Neuronal stem cell (in vitro differentiated cells): Measurements from ENCODE around the gene GNPTAB.

Experiments used
- DNase-seq: peaks from one replicate; pipeline ENCODE4 v3.0.0-alpha.2; 2013; ENCODE audit warnings: low spot score
- H2AFZ ChIP-seq: one replicate; pipeline ENCODE4 v1.6.1; 2013; ENCODE audit warnings: mild to moderate bottlenecking, low read length, inconsistent platforms
- H2AK5ac ChIP-seq: 2 replicates; pipeline ENCODE4 v1.6.1; 2013; ENCODE audit warnings: low read depth, mild to moderate bottlenecking, inconsistent platforms, low read length, moderate library complexity, mixed read lengths
- H2BK120ac ChIP-seq: 2 replicates; pipeline ENCODE4 v1.6.1; 2013; ENCODE audit warnings: low read depth, mild to moderate bottlenecking, inconsistent platforms, low read length, moderate library complexity, mixed read lengths
- H2BK12ac ChIP-seq: one replicate; pipeline ENCODE4 v1.6.1; 2013; ENCODE audit warnings: low read length, inconsistent platforms
- H2BK15ac ChIP-seq: 2 replicates; pipeline ENCODE4 v1.6.1; 2013; ENCODE audit warnings: mild to moderate bottlenecking, low read length, inconsistent platforms, mixed read lengths
- H2BK5ac ChIP-seq: one replicate; pipeline ENCODE4 v1.6.1; 2013; ENCODE audit warnings: inconsistent platforms, mild to moderate bottlenecking, low read length, moderate library complexity
- H3K14ac ChIP-seq: one replicate; pipeline ENCODE4 v1.6.1; 2013; ENCODE audit warnings: low read length, inconsistent platforms
- H3K18ac ChIP-seq: 2 replicates; pipeline ENCODE4 v1.6.1; 2013; ENCODE audit warnings: low read length, inconsistent platforms
- H3K23ac ChIP-seq: 2 replicates; pipeline ENCODE4 v1.6.1; 2013; ENCODE audit warnings: low read depth, mild to moderate bottlenecking, mixed read lengths, low read length, inconsistent platforms; ENCODE audit not compliant: poor library complexity
- H3K27ac ChIP-seq: replicated peaks from 3 replicates; pipeline ENCODE4 v1.5.1; 2013; ENCODE audit warnings: low read length, inconsistent platforms
- H3K27me3 ChIP-seq, 3 experiments: 2 replicates each; pipeline ENCODE4 v1.6.1; 2013; ENCODE audit warnings: low read length in 3 of 3, mild to moderate bottlenecking in 2 of 3, inconsistent platforms in 1 of 3, low read depth in 1 of 3, mixed read lengths in 1 of 3, moderate library complexity in 1 of 3; ENCODE audit not compliant: control insufficient read depth in 3 of 3, insufficient read depth in 3 of 3
- H3K36me3 ChIP-seq, 2 donors: replicated peaks in 1 of 2; 2 replicates each; pipeline ENCODE4 v1.6.1; 2013; ENCODE audit warnings: low read length in 2 of 2; ENCODE audit not compliant: control insufficient read depth in 2 of 2, insufficient read depth in 2 of 2
- H3K4ac ChIP-seq: 2 replicates; pipeline ENCODE4 v1.6.1; 2013; ENCODE audit warnings: inconsistent platforms, mild to moderate bottlenecking, low read length, moderate library complexity
- H3K4me1 ChIP-seq, 2 donors: 1 replicate in 1 of 2; 2 replicates in 1 of 2; pipeline ENCODE4 v1.6.1; 2013; ENCODE audit warnings: low read length in 2 of 2, low read depth in 1 of 2; ENCODE audit not compliant: control insufficient read depth in 2 of 2, insufficient read depth in 1 of 2
- H3K4me2 ChIP-seq: one replicate; pipeline ENCODE4 v1.6.1; 2013; ENCODE audit warnings: mild to moderate bottlenecking, low read length, inconsistent platforms; ENCODE audit not compliant: insufficient read depth, poor library complexity, severe bottlenecking
- H3K4me3 ChIP-seq, 2 donors: 2 replicates each; pipeline ENCODE4 v1.5.1; 2013; ENCODE audit warnings: low read length in 2 of 2, mild to moderate bottlenecking in 2 of 2, inconsistent platforms in 1 of 2, moderate library complexity in 1 of 2
- H3K79me1 ChIP-seq: one replicate; pipeline ENCODE4 v1.6.1; 2013; ENCODE audit warnings: low read depth, mild to moderate bottlenecking, inconsistent platforms, low read length, moderate library complexity
- H3K9ac ChIP-seq: one replicate; pipeline ENCODE4 v1.6.1; 2013; ENCODE audit warnings: mild to moderate bottlenecking, low read depth, low read length, inconsistent platforms; ENCODE audit not compliant: poor library complexity
- H3K9me3 ChIP-seq, 2 donors: replicated peaks in 1 of 2; 2 replicates each; pipeline versions ENCODE3 to v1.6.1; 2013; ENCODE audit warnings: low read length in 2 of 2, mild to moderate bottlenecking in 2 of 2, inconsistent platforms in 1 of 2, low read depth in 1 of 2, mixed read lengths in 1 of 2, moderate library complexity in 1 of 2; ENCODE audit not compliant: control insufficient read depth in 2 of 2, insufficient read depth in 1 of 2
- H4K8ac ChIP-seq: one replicate; pipeline ENCODE4 v1.6.1; 2013; ENCODE audit warnings: low read depth, mild to moderate bottlenecking, inconsistent platforms, low read length, moderate library complexity
- H4K91ac ChIP-seq: one replicate; pipeline ENCODE4 v1.6.1; 2013; ENCODE audit warnings: low read length, low read depth, mild to moderate bottlenecking, inconsistent platforms; ENCODE audit not compliant: poor library complexity
- WGBS, 2 donors: extraction: QIAGEN DNeasy Blood & Tissue Kit; methylation state at CpG; one replicate each; pipeline ENCODE4 v1.1.7; 2013; ENCODE audit warnings: missing lambda C conversion rate in 2 of 2, mixed read lengths in 1 of 2; ENCODE audit not compliant: insufficient read length in 2 of 2, insufficient replicate concordance in 1 of 2; ENCODE audit errors: extremely low coverage in 2 of 2; 5-methylcytosine and 5-hydroxymethylcytosine counted together

Gene GNPTAB

GRCh38 chr12:101747697-101748096 lies 83.1 kb downstream of the GNPTAB start:
- Histone ChIP-seq H2BK5ac (no peak overlapping the region), H3K27me3 (peaks cover 0 to 1% (median 0%) of the 10 kb centered on the region in 3 experiments), H3K4ac (no peak overlapping the region), H3K9ac (no peak overlapping the region), H3K23ac (no peak overlapping the region), H4K91ac (no peak overlapping the region), H3K14ac (no peak overlapping the region), H3K4me3 (no peak overlapping the region), H4K8ac (no peak overlapping the region), H2AFZ (no peak overlapping the region), H3K36me3 (peaks cover 1 to 28% of the 10 kb centered on the region in 2 donors), H3K27ac (no peak overlapping the region), H3K9me3 (no peaks in the 10 kb centered on the region), H3K4me1 (no peaks in the 10 kb centered on the region), H2BK120ac (no peak overlapping the region), H3K4me2 (no peak overlapping the region), H2BK15ac (no peak overlapping the region), H2BK12ac (no peak overlapping the region), H3K18ac (no peak overlapping the region), H2AK5ac (no peak overlapping the region), H3K79me1 (no peaks in the 10 kb centered on the region)
- DNase-seq = no peak
- no CpG with 5 or more reads among the region's 1 CpG for WGBS, 2 donors

DNA sequence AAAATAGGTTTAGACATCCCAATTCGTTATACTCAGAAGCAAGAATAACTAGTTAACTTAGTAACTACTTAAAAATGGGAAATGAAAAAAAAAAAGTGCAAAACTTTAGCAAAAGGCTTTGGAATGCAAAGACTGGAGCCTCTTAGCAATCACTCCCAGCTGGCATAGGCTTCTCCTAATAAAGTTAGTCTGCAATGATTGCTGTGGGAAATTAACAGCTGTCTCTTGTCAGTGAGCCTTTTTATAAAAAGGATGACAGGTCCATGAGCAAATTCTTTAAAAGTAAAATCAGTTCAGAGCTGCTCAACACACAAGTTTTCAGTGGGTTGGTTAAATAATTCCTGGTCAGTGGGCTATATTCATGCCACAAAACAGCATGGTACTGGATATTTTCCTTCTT lies 84.1 kb downstream of the GNPTAB start:
- Histone ChIP-seq H2BK120ac (no peak overlapping the region), H3K4me3 (no peak overlapping the region), H2AFZ (no peak overlapping the region), H2BK12ac (no peak overlapping the region), H3K27me3 (peaks cover 0 to 1% (median 0%) of the 10 kb centered on the region in 3 experiments), H3K18ac (no peak overlapping the region), H2BK5ac (no peak overlapping the region), H2AK5ac (no peak overlapping the region), H4K91ac (no peak overlapping the region), H3K4me1 (no peaks in the 10 kb centered on the region), H3K9me3 (no peaks in the 10 kb centered on the region), H3K14ac (no peak overlapping the region), H3K4me2 (no peak overlapping the region), H3K27ac (no peak overlapping the region), H4K8ac (no peak overlapping the region), H3K79me1 (no peaks in the 10 kb centered on the region), H2BK15ac (no peak overlapping the region), H3K23ac (no peak overlapping the region), H3K9ac (no peak overlapping the region), H3K36me3 (peaks cover 1 to 28% of the 10 kb centered on the region in 2 donors), H3K4ac (no peak overlapping the region)
- WGBS, 2 donors = no CpG with 5 or more reads among the region's 1 CpG
- DNase-seq = no peak

- Histone ChIP-seq H2BK15ac (no peak overlapping the region), H4K91ac (no peak overlapping the region), H3K9me3 (no peaks in the 10 kb centered on the region), H3K14ac (no peak overlapping the region), H3K36me3 (peaks cover 1 to 27% of the 10 kb centered on the region in 2 donors), H3K4ac (no peak overlapping the region), H3K23ac (no peak overlapping the region), H3K79me1 (no peaks in the 10 kb centered on the region), H3K27me3 (peaks cover 0 to 1% (median 0%) of the 10 kb centered on the region in 3 experiments), H3K9ac (no peak overlapping the region), H4K8ac (no peak overlapping the region), H2BK12ac (no peak overlapping the region), H2AK5ac (no peak overlapping the region), H3K4me2 (no peak overlapping the region), H2BK5ac (no peak overlapping the region), H2AFZ (no peak overlapping the region), H3K4me3 (no peak overlapping the region), H3K4me1 (no peaks in the 10 kb centered on the region), H2BK120ac (no peak overlapping the region), H3K27ac (no peak overlapping the region), H3K18ac (no peak overlapping the region)
- WGBS, 2 donors = no CpG with 5 or more reads among the region's 1 CpG
- no peak for DNase-seq
Measured at GRCh38 chr12:101746196-101746595, 84.6 kb downstream of the GNPTAB start.

GRCh38 chr12:101745481-101745880 lies 85.3 kb downstream of the GNPTAB start:
- Histone ChIP-seq H3K9ac (no peak overlapping the region), H2AK5ac (no peak overlapping the region), H3K4me2 (no peak overlapping the region), H2BK12ac (no peak overlapping the region), H2BK120ac (no peak overlapping the region), H3K9me3 (no peaks in the 10 kb centered on the region), H4K91ac (no peak overlapping the region), H4K8ac (no peak overlapping the region), H3K4me1 (no peaks in the 10 kb centered on the region), H2AFZ (no peak overlapping the region), H2BK15ac (no peak overlapping the region), H3K27ac (no peak overlapping the region), H3K27me3 (peaks cover 0 to 1% (median 0%) of the 10 kb centered on the region in 3 experiments), H3K36me3 (peaks cover 1 to 25% of the 10 kb centered on the region in 2 donors), H2BK5ac (no peak overlapping the region), H3K4ac (no peak overlapping the region), H3K23ac (no peak overlapping the region), H3K4me3 (no peak overlapping the region), H3K79me1 (no peaks in the 10 kb centered on the region), H3K18ac (no peak overlapping the region), H3K14ac (no peak overlapping the region)
- WGBS, 2 donors = no CpG with 5 or more reads among the region's 3 CpGs
- DNase-seq = no peak
